Panc1 (cell line): ENCODE data around the gene HYAL1. TPM values are rescaled to one million over a fixed set of nuclear protein-coding genes. Genes with fewer than 3 reads are reported as not detected.

Source experiments
- ATAC-seq: fragments of 200-7000 bp; cut with Tn5 transposase; 2 replicates; pipeline ENCODE4 v1.9.1; 2020; ENCODE audit warnings: mild to moderate bottlenecking, moderate library complexity
- BruUV-seq: library from RNA; stranded (reverse); fragments of 400-500 nt; replicated peaks from 2 replicates; lab custom pipeline; 2021; lab: Mats Ljungman, UMichigan
- CTCF ChIA-PET: fragments of 300-600 bp; sonication (Branson Sonifier 250); formaldehyde crosslinking; loops from one replicate; lab custom pipeline; 2022; ENCODE audit warnings: antibody characterized with exemption; lab: Charles Lee
- POLR2A ChIA-PET: fragments of 300-600 bp; sonication (Branson Sonifier 250); formaldehyde crosslinking; loops from one replicate; lab custom pipeline; 2022; ENCODE audit warnings: antibody characterized with exemption; lab: Charles Lee
- DNase-seq: peaks from one replicate; pipeline ENCODE4 v3.0.0-alpha.2; 2010; ENCODE audit warnings: low read depth, low spot score
- H3K27ac ChIP-seq: 2 replicates; pipeline ENCODE4 v1.5.1; 2011; ENCODE audit warnings: mild to moderate bottlenecking, low read length, inconsistent platforms
- H3K27me3 ChIP-seq: fragments of 200-500 bp; sonication (Bioruptor generic); 2 replicates; pipeline ENCODE4 v1.6.0; 2014; ENCODE audit warnings: low read length, inconsistent platforms; ENCODE audit not compliant: control insufficient read depth, insufficient read depth
- H3K36me3 ChIP-seq: fragments of 200-500 bp; sonication (Bioruptor generic); 2 replicates; pipeline ENCODE4 v1.5.1; 2014; ENCODE audit warnings: inconsistent platforms, mild to moderate bottlenecking, low read length, moderate library complexity; ENCODE audit not compliant: control insufficient read depth, insufficient read depth
- H3K4me1 ChIP-seq: 2 replicates; pipeline ENCODE4 v1.5.1; 2011; ENCODE audit warnings: inconsistent platforms, mild to moderate bottlenecking, low read length, moderate library complexity; ENCODE audit not compliant: control insufficient read depth, insufficient read depth
- H3K4me3 ChIP-seq, 2 experiments: 2 replicates each; pipeline ENCODE4 v1.5.1; 2011 to 2012; ENCODE audit warnings: low read depth in 2 of 2, low read length in 2 of 2, mild to moderate bottlenecking in 2 of 2, inconsistent platforms in 1 of 2, moderate library complexity in 1 of 2
- H3K9me3 ChIP-seq: fragments of 200-500 bp; sonication (Bioruptor generic); 2 replicates; pipeline ENCODE4 v1.5.1; 2014; ENCODE audit warnings: low read depth, mild to moderate bottlenecking, inconsistent platforms, low read length, moderate library complexity; ENCODE audit not compliant: control insufficient read depth, insufficient read depth
- POLR2AphosphoS5 ChIP-seq: IDR thresholded peaks from 2 replicates; pipeline ENCODE4 v1.6.1; 2012; ENCODE audit warnings: mild to moderate bottlenecking, low read depth, low read length, moderate library complexity
- SIN3A ChIP-seq: IDR thresholded peaks from 2 replicates; pipeline ENCODE4 v1.6.1; 2012; ENCODE audit warnings: low read depth, mild to moderate bottlenecking, low read length, moderate library complexity, borderline replicate concordance; ENCODE audit not compliant: insufficient read depth
- TCF7L2 ChIP-seq: IDR thresholded peaks from 2 replicates; pipeline ENCODE4 v1.6.1; 2011; ENCODE audit warnings: mild to moderate bottlenecking, low read depth, low read length, inconsistent platforms
- in situ Hi-C: cut with HindIII; loops from 2 replicates; pipeline ENCODE4 v1.10.0; 2016; ENCODE audit warnings: low sequenced_read_pairs, low pct_unique_long_range_greater_than_20kb
- intact Hi-C: fragments of 100-400 bp; cut with micrococcal nuclease; formaldehyde crosslinking; loops from one replicate; pipeline ENCODE4 v1.10.0; 2022; ENCODE audit not compliant: unreplicated experiment
- total RNA-seq: library from RNA; stranded (reverse); gene quantifications from one replicate; pipeline ENCODE4 v1.2.1, GENCODE V29; 2021; ENCODE audit not compliant: unreplicated experiment
- TF ChIP-seq, protein P1 (sequence below): fragments of 450-650 bp; IDR thresholded peaks from 2 replicates; pipeline ENCODE4 v1.5.1; 2017; ENCODE audit warnings: mild to moderate bottlenecking
- TF ChIP-seq, protein P2 (sequence below), 2 experiments: IDR thresholded peaks; 2 replicates each; pipeline ENCODE4 v1.6.1; 2011 to 2012; ENCODE audit warnings: low read depth in 2 of 2, control low read depth in 1 of 2, low read length in 1 of 2, mild to moderate bottlenecking in 1 of 2, moderate library complexity in 1 of 2; ENCODE audit not compliant: insufficient read depth in 1 of 2

The HYAL1 gene
- total RNA-seq, 1 experiment from 2014 or later, result 0.18 TPM

DNA sequence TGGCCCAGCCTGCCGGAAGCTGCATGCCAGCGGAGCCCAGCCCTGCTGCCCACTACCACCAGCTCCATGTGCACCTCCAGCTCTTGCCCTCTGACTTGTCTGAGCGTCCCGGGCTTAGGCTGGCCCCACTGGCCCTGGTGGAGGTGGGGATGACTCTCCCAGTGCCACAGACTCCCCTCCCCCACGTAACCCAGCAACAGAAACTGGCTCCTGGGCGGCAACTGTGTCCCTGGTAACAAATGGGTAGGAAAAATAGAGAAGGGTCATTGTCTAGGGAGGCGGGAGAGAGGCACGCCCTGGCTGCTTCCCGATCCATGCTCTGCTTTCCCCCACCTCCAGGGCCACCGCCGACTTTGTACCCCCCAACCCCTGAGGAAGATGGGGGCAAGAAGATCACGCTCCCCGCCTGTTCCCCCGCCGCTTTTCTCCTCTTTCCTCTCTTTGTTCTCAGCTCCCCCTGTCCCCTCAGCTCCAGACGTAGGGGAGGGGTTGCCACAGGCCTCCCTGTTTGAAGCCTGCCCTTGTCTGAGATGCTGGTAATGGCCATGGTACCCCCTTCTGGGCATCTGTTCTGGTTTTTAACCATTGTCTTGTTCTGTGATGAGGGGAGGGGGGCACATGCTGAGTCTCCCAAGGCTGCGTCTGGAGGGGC, 45.2 kb downstream of the HYAL1 start:
- DNase-seq, result no peak
- TF ChIP-seq, protein P1, sequence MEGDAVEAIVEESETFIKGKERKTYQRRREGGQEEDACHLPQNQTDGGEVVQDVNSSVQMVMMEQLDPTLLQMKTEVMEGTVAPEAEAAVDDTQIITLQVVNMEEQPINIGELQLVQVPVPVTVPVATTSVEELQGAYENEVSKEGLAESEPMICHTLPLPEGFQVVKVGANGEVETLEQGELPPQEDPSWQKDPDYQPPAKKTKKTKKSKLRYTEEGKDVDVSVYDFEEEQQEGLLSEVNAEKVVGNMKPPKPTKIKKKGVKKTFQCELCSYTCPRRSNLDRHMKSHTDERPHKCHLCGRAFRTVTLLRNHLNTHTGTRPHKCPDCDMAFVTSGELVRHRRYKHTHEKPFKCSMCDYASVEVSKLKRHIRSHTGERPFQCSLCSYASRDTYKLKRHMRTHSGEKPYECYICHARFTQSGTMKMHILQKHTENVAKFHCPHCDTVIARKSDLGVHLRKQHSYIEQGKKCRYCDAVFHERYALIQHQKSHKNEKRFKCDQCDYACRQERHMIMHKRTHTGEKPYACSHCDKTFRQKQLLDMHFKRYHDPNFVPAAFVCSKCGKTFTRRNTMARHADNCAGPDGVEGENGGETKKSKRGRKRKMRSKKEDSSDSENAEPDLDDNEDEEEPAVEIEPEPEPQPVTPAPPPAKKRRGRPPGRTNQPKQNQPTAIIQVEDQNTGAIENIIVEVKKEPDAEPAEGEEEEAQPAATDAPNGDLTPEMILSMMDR, result no peak
- TF ChIP-seq TCF7L2 (no peak), POLR2AphosphoS5 (no peak), SIN3A (no peak)
- TF ChIP-seq, protein P2, sequence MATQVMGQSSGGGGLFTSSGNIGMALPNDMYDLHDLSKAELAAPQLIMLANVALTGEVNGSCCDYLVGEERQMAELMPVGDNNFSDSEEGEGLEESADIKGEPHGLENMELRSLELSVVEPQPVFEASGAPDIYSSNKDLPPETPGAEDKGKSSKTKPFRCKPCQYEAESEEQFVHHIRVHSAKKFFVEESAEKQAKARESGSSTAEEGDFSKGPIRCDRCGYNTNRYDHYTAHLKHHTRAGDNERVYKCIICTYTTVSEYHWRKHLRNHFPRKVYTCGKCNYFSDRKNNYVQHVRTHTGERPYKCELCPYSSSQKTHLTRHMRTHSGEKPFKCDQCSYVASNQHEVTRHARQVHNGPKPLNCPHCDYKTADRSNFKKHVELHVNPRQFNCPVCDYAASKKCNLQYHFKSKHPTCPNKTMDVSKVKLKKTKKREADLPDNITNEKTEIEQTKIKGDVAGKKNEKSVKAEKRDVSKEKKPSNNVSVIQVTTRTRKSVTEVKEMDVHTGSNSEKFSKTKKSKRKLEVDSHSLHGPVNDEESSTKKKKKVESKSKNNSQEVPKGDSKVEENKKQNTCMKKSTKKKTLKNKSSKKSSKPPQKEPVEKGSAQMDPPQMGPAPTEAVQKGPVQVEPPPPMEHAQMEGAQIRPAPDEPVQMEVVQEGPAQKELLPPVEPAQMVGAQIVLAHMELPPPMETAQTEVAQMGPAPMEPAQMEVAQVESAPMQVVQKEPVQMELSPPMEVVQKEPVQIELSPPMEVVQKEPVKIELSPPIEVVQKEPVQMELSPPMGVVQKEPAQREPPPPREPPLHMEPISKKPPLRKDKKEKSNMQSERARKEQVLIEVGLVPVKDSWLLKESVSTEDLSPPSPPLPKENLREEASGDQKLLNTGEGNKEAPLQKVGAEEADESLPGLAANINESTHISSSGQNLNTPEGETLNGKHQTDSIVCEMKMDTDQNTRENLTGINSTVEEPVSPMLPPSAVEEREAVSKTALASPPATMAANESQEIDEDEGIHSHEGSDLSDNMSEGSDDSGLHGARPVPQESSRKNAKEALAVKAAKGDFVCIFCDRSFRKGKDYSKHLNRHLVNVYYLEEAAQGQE (IDR thresholded peaks at IDR 0.05; ENCODE audit: insufficient read depth in 1 of 2, low read depth in 2 of 2, low read length in 1 of 2), result no peak
- Histone ChIP-seq H3K36me3 (no peaks in the 10 kb centered on the region), H3K9me3 (no peaks in the 10 kb centered on the region), H3K4me1 (peaks cover 9% of the 10 kb centered on the region), H3K4me3 (no peak overlapping the region), H3K27ac (no peak overlapping the region), H3K27me3 (no peaks in the 10 kb centered on the region)
- BruUV-seq, result no TSS peak
- ChIA-PET POLR2A (no interaction called here), CTCF (no interaction called here)
- no peak for ATAC-seq
- in situ Hi-C loops (no loop called here), intact Hi-C loops (no loop called here)

DNA sequence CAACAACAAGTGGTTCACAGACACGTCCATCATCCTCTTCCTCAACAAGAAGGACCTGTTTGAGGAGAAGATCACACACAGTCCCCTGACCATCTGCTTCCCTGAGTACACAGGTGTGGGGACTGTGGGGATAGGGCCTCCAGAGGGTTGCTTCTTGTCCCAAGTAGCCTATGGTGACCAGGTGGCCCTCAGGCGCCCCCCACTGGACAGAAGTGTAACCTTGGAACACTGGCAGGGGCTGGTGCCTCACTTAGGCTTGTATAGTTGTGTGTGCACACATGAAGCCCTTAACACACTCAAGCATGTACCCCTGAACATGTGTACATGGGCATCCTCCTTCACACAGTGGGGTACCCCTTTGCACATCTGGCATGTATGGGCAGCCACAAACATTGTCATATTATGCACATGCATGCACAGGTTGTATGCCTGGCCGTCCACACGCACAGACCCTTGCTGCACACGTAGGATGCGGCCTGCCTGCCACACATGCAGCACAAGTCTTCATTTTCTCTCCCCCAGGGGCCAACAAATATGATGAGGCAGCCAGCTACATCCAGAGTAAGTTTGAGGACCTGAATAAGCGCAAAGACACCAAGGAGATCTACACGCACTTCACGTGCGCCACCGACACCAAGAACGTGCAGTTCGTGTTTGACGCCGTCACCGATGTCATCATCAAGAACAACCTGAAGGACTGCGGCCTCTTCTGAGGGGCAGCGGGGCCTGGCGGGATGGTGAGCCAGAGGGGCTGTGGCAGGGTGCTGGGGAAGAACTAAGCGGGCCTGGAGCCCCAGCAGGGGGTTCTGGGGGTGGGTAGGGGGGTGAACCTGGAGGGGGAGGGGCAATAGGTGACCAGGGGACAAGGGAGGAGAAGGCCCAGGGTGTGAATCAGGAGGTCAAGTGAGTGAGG, 46.1 kb downstream of the HYAL1 start:
- in situ Hi-C loops, result no loop called here

More for the DNA sequence above, 46.1 kb downstream of the HYAL1 start:
- POLR2A ChIA-PET, result no interaction called here
- Histone ChIP-seq H3K4me1 (peaks cover 9% of the 10 kb centered on the region), H3K4me3 (no peak overlapping the region), H3K27me3 (no peaks in the 10 kb centered on the region), H3K27ac (no peak overlapping the region), H3K9me3 (no peaks in the 10 kb centered on the region), H3K36me3 (no peaks in the 10 kb centered on the region)
- ATAC-seq, result 0 out of 2 replicates have a peak, but pooled peaks have one; percentile 24
- TF ChIP-seq, protein P1, result peak; percentile 29
- TF ChIP-seq, protein P2 (IDR thresholded peaks at IDR 0.05; ENCODE audit: insufficient read depth in 1 of 2, low read depth in 2 of 2, low read length in 1 of 2), result no peak
- DNase-seq, result no peak
- BruUV-seq, result no TSS peak
- intact Hi-C loops, result no loop called here
- CTCF ChIA-PET, result interaction anchor here (0.5 to 0.6 kb wide), 2 partner anchors 14 to 1219 kb away, joined by 4 to 7 read pairs; no protein-coding TSS in a partner anchor
